HepG2 (cell line): ENCODE measurements around the gene GPC6. TPM values are rescaled to one million over a fixed set of nuclear protein-coding genes. Genes with fewer than 3 reads are reported as not detected.

Experiments used
- CSRNP1 ChIP-seq: sonication (generic); formaldehyde crosslinking; IDR thresholded peaks from 2 replicates; pipeline ENCODE4 v1.8.1; 2023; ENCODE audit warnings: mild to moderate bottlenecking, missing genetic modification reagents
- FOSL1 ChIP-seq: sonication (generic); formaldehyde crosslinking; IDR thresholded peaks from 2 replicates; pipeline ENCODE4 v1.9.0; 2021; ENCODE audit warnings: missing genetic modification reagents, borderline replicate concordance
- FOSL2 ChIP-seq: sonication (generic); formaldehyde crosslinking; IDR thresholded peaks from 2 replicates; pipeline ENCODE4 v1.4.0; 2020; ENCODE audit warnings: missing genetic modification reagents
- FOXO4 ChIP-seq: sonication (generic); formaldehyde crosslinking; conservative IDR thresholded peaks from 2 replicates; pipeline ENCODE4 v1.8.1; 2023; ENCODE audit warnings: missing genetic modification reagents
- KAT8 ChIP-seq: IDR thresholded peaks from 2 replicates; pipeline ENCODE4 v1.6.1; 2016; ENCODE audit warnings: missing genetic modification reagents, missing compliant biosample characterization
- KLF12 ChIP-seq: sonication (generic); formaldehyde crosslinking; IDR thresholded peaks from 2 replicates; pipeline ENCODE4 v1.4.0; 2020; ENCODE audit warnings: missing genetic modification reagents, borderline replicate concordance
- MED13 ChIP-seq: sonication (generic); formaldehyde crosslinking; IDR thresholded peaks from 2 replicates; pipeline ENCODE4 v1.5.0; 2020; ENCODE audit warnings: missing genetic modification reagents
- MYC ChIP-seq: sonication (generic); formaldehyde crosslinking; IDR thresholded peaks from 2 replicates; pipeline ENCODE4 v1.9.0; 2021; ENCODE audit warnings: missing genetic modification reagents, borderline replicate concordance
- NFE2L2 ChIP-seq: fragments of 150-350 bp; IDR thresholded peaks from 2 replicates; pipeline ENCODE4 v1.6.1; 2014; ENCODE audit warnings: low read length
- RFXAP ChIP-seq: sonication (generic); formaldehyde crosslinking; IDR thresholded peaks from 2 replicates; pipeline ENCODE4 v1.4.0; 2020; ENCODE audit warnings: missing genetic modification reagents, borderline replicate concordance
- SALL2 ChIP-seq: sonication (generic); formaldehyde crosslinking; IDR thresholded peaks from 2 replicates; pipeline ENCODE4 v1.8.1; 2023; ENCODE audit warnings: mild to moderate bottlenecking, missing genetic modification reagents, inconsistent platforms
- TCF12 ChIP-seq, 2 experiments: fragments of 450-650 bp in 1 of 2; sonication (generic) in 1 of 2; formaldehyde crosslinking in 1 of 2; IDR thresholded peaks; 2 replicates each; pipeline versions ENCODE4 v1.6.1 to v1.8.0; 2017 to 2022; ENCODE audit warnings: antibody characterized with exemption in 1 of 2, mild to moderate bottlenecking in 1 of 2, missing genetic modification reagents in 1 of 2, moderate library complexity in 1 of 2
- THRA ChIP-seq: sonication (generic); formaldehyde crosslinking; IDR thresholded peaks from 2 replicates; pipeline ENCODE4 v1.4.0; 2020; ENCODE audit warnings: missing genetic modification reagents, borderline replicate concordance
- YY1 ChIP-seq: IDR thresholded peaks from 2 replicates; pipeline ENCODE4 v1.6.1; 2011; ENCODE audit warnings: low read length, low read depth, moderate library complexity, mild to moderate bottlenecking; ENCODE audit not compliant: insufficient read depth, insufficient replicate concordance
- ZFP90 ChIP-seq: sonication (generic); formaldehyde crosslinking; IDR thresholded peaks from 2 replicates; pipeline ENCODE4 v1.8.0; 2022; ENCODE audit warnings: missing genetic modification reagents, mild to moderate bottlenecking, inconsistent platforms, borderline replicate concordance
- ZNF230 ChIP-seq: sonication (generic); formaldehyde crosslinking; IDR thresholded peaks from 2 replicates; pipeline ENCODE4 v1.4.0; 2020; ENCODE audit warnings: mild to moderate bottlenecking, missing genetic modification reagents
- ZNF234 ChIP-seq: sonication (generic); formaldehyde crosslinking; conservative IDR thresholded peaks from 2 replicates; pipeline ENCODE4 v1.5.1; 2020; ENCODE audit warnings: mild to moderate bottlenecking, missing genetic modification reagents
- ZNF589 ChIP-seq: sonication (generic); formaldehyde crosslinking; conservative IDR thresholded peaks from 2 replicates; pipeline ENCODE4 v1.8.0; 2022; ENCODE audit warnings: mild to moderate bottlenecking, moderate library complexity, missing genetic modification reagents
- ZNF776 ChIP-seq: sonication (generic); formaldehyde crosslinking; IDR thresholded peaks from 2 replicates; pipeline ENCODE4 v1.4.0; 2020; ENCODE audit warnings: mild to moderate bottlenecking, missing genetic modification reagents
- polyA plus RNA-seq, 8 experiments: library from polyadenylated mRNA; depleted of rRNA in 3 of 8; stranded (reverse) in 7 of 8; unstranded in 1 of 8; fragments of >200 nt; fragmentation: Illumina TruSeq in 4 of 8; extraction: Trizol in 4 of 8; gene quantifications; 2 replicates each; pipeline versions ENCODE4 v1.2.1 to v1.2.3, GENCODE V29; 2011 to 2016; ENCODE audit warnings: low read depth in 4 of 8, missing spikeins in 1 of 8, mixed read lengths in 1 of 8; ENCODE audit not compliant: insufficient read depth in 1 of 8
- total RNA-seq, 5 experiments: library from RNA; depleted of rRNA; stranded (reverse); fragments of >200 nt; fragmentation: Illumina TruSeq; extraction: Trizol; gene quantifications; 2 replicates each; pipeline ENCODE4 v1.2.3, GENCODE V29; 2016; ENCODE audit warnings: low read depth in 1 of 5
- TF ChIP-seq, protein P1 (sequence below): sonication (generic); formaldehyde crosslinking; IDR thresholded peaks from 2 replicates; pipeline ENCODE4 v1.4.0; 2020; ENCODE audit warnings: missing genetic modification reagents
- TF ChIP-seq, protein P2 (sequence below): sonication (generic); formaldehyde crosslinking; IDR thresholded peaks from 2 replicates; pipeline ENCODE4 v1.8.0; 2022; ENCODE audit warnings: missing genetic modification reagents, low read depth, mild to moderate bottlenecking, borderline replicate concordance
- TF ChIP-seq, protein P3 (sequence below): conservative IDR thresholded peaks from 2 replicates; pipeline ENCODE4 v1.6.1; 2018; ENCODE audit warnings: missing genetic modification reagents

The GPC6 gene
- total and polyA plus RNA-seq, 2 of the 13 experiments (the other 11 are each of a cell fraction or from before 2014, with no cell fraction given): 24.5 to 33.9 TPM

- TF ChIP-seq, protein P1, sequence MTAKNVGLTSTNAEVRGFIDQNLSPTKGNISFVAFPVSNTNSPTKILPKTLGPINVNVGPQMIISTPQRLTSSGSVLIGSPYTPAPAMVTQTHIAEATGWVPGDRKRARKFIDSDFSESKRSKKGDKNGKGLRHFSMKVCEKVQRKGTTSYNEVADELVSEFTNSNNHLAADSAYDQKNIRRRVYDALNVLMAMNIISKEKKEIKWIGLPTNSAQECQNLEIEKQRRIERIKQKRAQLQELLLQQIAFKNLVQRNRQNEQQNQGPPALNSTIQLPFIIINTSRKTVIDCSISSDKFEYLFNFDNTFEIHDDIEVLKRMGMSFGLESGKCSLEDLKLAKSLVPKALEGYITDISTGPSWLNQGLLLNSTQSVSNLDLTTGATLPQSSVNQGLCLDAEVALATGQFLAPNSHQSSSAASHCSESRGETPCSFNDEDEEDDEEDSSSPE (CRISPR knock-in tag): no peak
- TF ChIP-seq TCF12 (IDR thresholded peaks at IDR 0.05) (no peak), TCF12 (CRISPR knock-in tag; IDR thresholded peaks at IDR 0.05) (peak; percentile 92; the same call in 1 of the 2 replicates), YY1 (no peak), CSRNP1 (CRISPR knock-in tag) (no peak), ZNF234 (CRISPR knock-in tag) (no peak), MED13 (peak; percentile 93; the same call in 1 of the 2 replicates), KAT8 (CRISPR knock-in tag) (peak; percentile 71; the same call in 1 of the 2 replicates), ZNF776 (CRISPR knock-in tag) (no peak), FOXO4 (CRISPR knock-in tag) (no peak), FOSL2 (CRISPR knock-in tag) (peak; percentile 96), KLF12 (CRISPR knock-in tag) (no peak), THRA (CRISPR knock-in tag) (peak; percentile 95), ZNF589 (CRISPR knock-in tag) (no peak), RFXAP (CRISPR knock-in tag) (peak; percentile 77; the same call in 1 of the 2 replicates), ZNF230 (CRISPR knock-in tag) (no peak), NFE2L2 (no peak; the same call in 1 of the 2 replicates), ZFP90 (no peak), SALL2 (CRISPR knock-in tag) (peak; percentile 55; the same call in 1 of the 2 replicates), FOSL1 (0 out of 2 replicates have a peak, but pooled peaks have one; percentile 50), MYC (CRISPR knock-in tag) (no peak)
- TF ChIP-seq, protein P2, sequence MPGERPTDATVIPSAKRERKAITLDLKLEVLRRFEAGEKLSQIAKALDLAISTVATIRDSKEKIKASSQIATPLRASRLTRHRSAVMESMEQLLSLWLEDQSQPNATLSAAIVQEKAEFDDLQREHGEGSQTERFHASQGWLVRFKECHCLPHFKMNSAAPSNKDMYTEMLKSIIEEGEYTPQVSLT (CRISPR knock-in tag): no peak
- TF ChIP-seq, protein P3, sequence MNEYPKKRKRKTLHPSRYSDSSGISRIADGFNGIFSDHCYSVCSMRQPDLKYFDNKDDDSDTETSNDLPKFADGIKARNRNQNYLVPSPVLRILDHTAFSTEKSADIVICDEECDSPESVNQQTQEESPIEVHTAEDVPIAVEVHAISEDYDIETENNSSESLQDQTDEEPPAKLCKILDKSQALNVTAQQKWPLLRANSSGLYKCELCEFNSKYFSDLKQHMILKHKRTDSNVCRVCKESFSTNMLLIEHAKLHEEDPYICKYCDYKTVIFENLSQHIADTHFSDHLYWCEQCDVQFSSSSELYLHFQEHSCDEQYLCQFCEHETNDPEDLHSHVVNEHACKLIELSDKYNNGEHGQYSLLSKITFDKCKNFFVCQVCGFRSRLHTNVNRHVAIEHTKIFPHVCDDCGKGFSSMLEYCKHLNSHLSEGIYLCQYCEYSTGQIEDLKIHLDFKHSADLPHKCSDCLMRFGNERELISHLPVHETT (CRISPR knock-in tag): 0 out of 2 replicates have a peak, but pooled peaks have one; percentile 25
Observed at GRCh38 chr13:94291631-94292322, 1065.2 kb downstream of the GPC6 start (continued).
